ENCODE data around the gene COL24A1.

DNA sequence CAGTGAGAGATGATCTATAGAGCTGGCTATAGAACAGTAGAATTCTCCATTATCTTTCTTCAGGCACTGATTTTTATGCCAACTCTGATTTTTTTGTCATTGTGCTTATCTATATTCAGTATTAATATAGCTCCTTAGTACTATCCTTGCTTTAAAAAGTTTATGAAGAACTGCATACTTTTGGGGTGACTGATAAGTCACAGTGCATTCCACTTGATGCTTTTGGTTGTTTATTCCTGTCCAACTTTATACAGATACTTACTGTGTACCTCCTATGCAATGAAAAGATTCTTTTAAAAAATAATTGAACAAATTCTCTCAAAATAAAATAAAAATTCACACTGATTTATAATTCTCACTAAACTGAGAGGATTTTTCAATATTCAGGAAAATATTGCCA lies 71.6 kb downstream of the COL24A1 start:
- no peak for TF ChIP-seq CTCF (conservative IDR thresholded peaks at IDR 0.05; ENCODE audit: low read depth, low read length)
- TF ChIP-seq EZH2 (IDR thresholded peaks at IDR 0.05; ENCODE audit: low read length, unreplicated experiment): no peak
